ENCODE measurements around the gene RTL5. TPM values are rescaled to one million over a fixed set of nuclear protein-coding genes. Genes with fewer than 3 reads are reported as not detected.
"Not testable (repeated sequence)": the region's sequence is repeated elsewhere in the genome, so short reads cannot be mapped to it uniquely, and the experiment has no call there.

Gene RTL5
- polyA plus RNA-seq, 1 donor (not counting 4 experiments of a cell fraction or from before 2014, with no cell fraction given) = 0.09 TPM

GRCh38 chrX:72176981-72177380, 45.3 kb upstream of the RTL5 start:
- no peaks in the 10 kb centered on the region for H4K20me1 ChIP-seq (ENCODE audit: control insufficient read depth, extremely low read depth, insufficient read depth, low read length)
- dilution Hi-C loops (cut with MboI; ENCODE audit: extremely low pct_ligation_motif_present, low sequenced_read_pairs) = no loop called here
- no peaks in the 10 kb centered on the region for H3K9me1 ChIP-seq (ENCODE audit: control insufficient read depth, extremely low read depth, insufficient read depth, low read length)
- H3K4me3 ChIP-seq (ENCODE audit: control insufficient read depth in 2 of 3, extremely low read depth in 1 of 3, insufficient read depth in 2 of 3, low read depth in 1 of 3, low read length in 3 of 3) = no peak overlapping the region
- FAIRE-seq (no peak), DNase-seq (ENCODE audit: low read depth, low spot score) (no peak)
- no peak overlapping the region for H3K4me2 ChIP-seq (ENCODE audit: control insufficient read depth, extremely low read depth, insufficient read depth, low read depth, low read length)
- no peaks in the 10 kb centered on the region for H3K27me3 ChIP-seq (ENCODE audit: control insufficient read depth, extremely low read depth, insufficient read depth, low read length)
- no peak overlapping the region for H2AFZ ChIP-seq (ENCODE audit: control insufficient read depth, low read length)
- peaks cover 6% of the 10 kb centered on the region for H3K4me1 ChIP-seq (ENCODE audit: control insufficient read depth, extremely low read depth, insufficient read depth, low read length)
- TF ChIP-seq CTCF (optimal IDR thresholded peaks at IDR 0.05 in 1 of 3, IDR thresholded peaks at IDR 0.05 in 1 of 3, conservative IDR thresholded peaks at IDR 0.05 in 1 of 3; ENCODE audit: extremely low read depth in 1 of 3, insufficient read depth in 2 of 3, low read length in 3 of 3) (no peak), EZH2 (IDR thresholded peaks at IDR 0.05; ENCODE audit: low read length) (no peak)
- H3K36me3 ChIP-seq (ENCODE audit: control insufficient read depth in 2 of 2, extremely low read depth in 1 of 2, insufficient read depth in 2 of 2, low read length in 2 of 2) = no peaks in the 10 kb centered on the region
- H3K9ac ChIP-seq (ENCODE audit: control insufficient read depth, extremely low read depth, insufficient read depth, low read length) = no peak overlapping the region
- H3K79me2 ChIP-seq (ENCODE audit: control insufficient read depth, insufficient read depth, low read length) = peaks cover 3% of the 10 kb centered on the region
- no peak overlapping the region for H3K27ac ChIP-seq (ENCODE audit: control insufficient read depth, insufficient read depth, low read length)
- H3K9me3 ChIP-seq (ENCODE audit: control insufficient read depth, low read depth, low read length) = no peaks in the 10 kb centered on the region

GRCh38 chrX:72176289-72176688, 44.6 kb upstream of the RTL5 start:
- H3K4me2 ChIP-seq (ENCODE audit: control insufficient read depth, extremely low read depth, insufficient read depth, low read depth, low read length); FAIRE-seq; dilution Hi-C loops (cut with MboI; ENCODE audit: extremely low pct_ligation_motif_present, low sequenced_read_pairs): not testable (repeated sequence)

GRCh38 chrX:72169008-72169728, 37.5 kb upstream of the RTL5 start:
- no peaks in the 10 kb centered on the region for H3K36me3 ChIP-seq (ENCODE audit: control insufficient read depth in 2 of 2, extremely low read depth in 1 of 2, insufficient read depth in 2 of 2, low read length in 2 of 2)
- peaks cover 3% of the 10 kb centered on the region for H3K27me3 ChIP-seq (ENCODE audit: control insufficient read depth, extremely low read depth, insufficient read depth, low read length)
- H3K9me1 ChIP-seq (ENCODE audit: control insufficient read depth, extremely low read depth, insufficient read depth, low read length) = no peaks in the 10 kb centered on the region
- DNase-seq (ENCODE audit: low read depth, low spot score) (no peak), FAIRE-seq (no peak)
- no peak overlapping the region for H2AFZ ChIP-seq (ENCODE audit: control insufficient read depth, low read length)
- no peak for TF ChIP-seq EZH2 (IDR thresholded peaks at IDR 0.05; ENCODE audit: low read length)
- no peak for TF ChIP-seq CTCF (optimal IDR thresholded peaks at IDR 0.05 in 1 of 3, IDR thresholded peaks at IDR 0.05 in 1 of 3, conservative IDR thresholded peaks at IDR 0.05 in 1 of 3; ENCODE audit: extremely low read depth in 1 of 3, insufficient read depth in 2 of 3, low read length in 3 of 3)
- H3K4me2 ChIP-seq (ENCODE audit: control insufficient read depth, extremely low read depth, insufficient read depth, low read depth, low read length) = no peak overlapping the region
- H3K79me2 ChIP-seq (ENCODE audit: control insufficient read depth, insufficient read depth, low read length) = no peaks in the 10 kb centered on the region
- dilution Hi-C loops (cut with MboI; ENCODE audit: extremely low pct_ligation_motif_present, low sequenced_read_pairs) = no loop called here
- H3K27ac ChIP-seq (ENCODE audit: control insufficient read depth, insufficient read depth, low read length) = no peak overlapping the region
- no peaks in the 10 kb centered on the region for H3K4me1 ChIP-seq (ENCODE audit: control insufficient read depth, extremely low read depth, insufficient read depth, low read length)
- no peaks in the 10 kb centered on the region for H3K9me3 ChIP-seq (ENCODE audit: control insufficient read depth, low read depth, low read length)
- no peak overlapping the region for H3K9ac ChIP-seq (ENCODE audit: control insufficient read depth, extremely low read depth, insufficient read depth, low read length)
- H4K20me1 ChIP-seq (ENCODE audit: control insufficient read depth, extremely low read depth, insufficient read depth, low read length) = no peaks in the 10 kb centered on the region
- H3K4me3 ChIP-seq (ENCODE audit: control insufficient read depth in 2 of 3, extremely low read depth in 1 of 3, insufficient read depth in 2 of 3, low read depth in 1 of 3, low read length in 3 of 3) = no peak overlapping the region

More at GRCh38 chrX:72176289-72176688, 44.6 kb upstream of the RTL5 start:
- not testable (repeated sequence) for H3K9me1 ChIP-seq (ENCODE audit: control insufficient read depth, extremely low read depth, insufficient read depth, low read length); H3K4me1 ChIP-seq (ENCODE audit: control insufficient read depth, extremely low read depth, insufficient read depth, low read length); H2AFZ ChIP-seq (ENCODE audit: control insufficient read depth, low read length); H3K79me2 ChIP-seq (ENCODE audit: control insufficient read depth, insufficient read depth, low read length); DNase-seq (ENCODE audit: low read depth, low spot score); H3K9me3 ChIP-seq (ENCODE audit: control insufficient read depth, low read depth, low read length); H3K27me3 ChIP-seq (ENCODE audit: control insufficient read depth, extremely low read depth, insufficient read depth, low read length); H3K36me3 ChIP-seq (ENCODE audit: control insufficient read depth in 2 of 2, extremely low read depth in 1 of 2, insufficient read depth in 2 of 2, low read length in 2 of 2); H3K27ac ChIP-seq (ENCODE audit: control insufficient read depth, insufficient read depth, low read length); H4K20me1 ChIP-seq (ENCODE audit: control insufficient read depth, extremely low read depth, insufficient read depth, low read length); H3K4me3 ChIP-seq (ENCODE audit: control insufficient read depth in 2 of 3, extremely low read depth in 1 of 3, insufficient read depth in 2 of 3, low read depth in 1 of 3, low read length in 3 of 3); H3K9ac ChIP-seq (ENCODE audit: control insufficient read depth, extremely low read depth, insufficient read depth, low read length)
